Kidney epithelial cell (primary cell): ENCODE measurements around the gene CORO2B. TPM values are rescaled to one million over a fixed set of nuclear protein-coding genes. Genes with fewer than 3 reads are reported as not detected.

Source experiments
- DNase-seq: peaks from one replicate; pipeline ENCODE4 v3.0.0-alpha.2; 2010; ENCODE audit warnings: low read depth
- H3K27me3 ChIP-seq: 2 replicates; pipeline ENCODE4 v1.6.0; 2011; ENCODE audit warnings: low read length; ENCODE audit not compliant: control insufficient read depth, insufficient read depth
- H3K36me3 ChIP-seq: 2 replicates; pipeline ENCODE4 v1.5.1; 2011; ENCODE audit warnings: low read length; ENCODE audit not compliant: control insufficient read depth, insufficient read depth
- H3K4me3 ChIP-seq: 2 replicates; pipeline ENCODE4 v1.5.1; 2011; ENCODE audit warnings: low read depth, mild to moderate bottlenecking, control low read depth, low read length
- total RNA-seq: library from RNA; depleted of rRNA; stranded (reverse); fragments of >200 nt; gene quantifications from 2 replicates; pipeline ENCODE4 v1.2.3, GENCODE V29; 2015
- TF ChIP-seq, protein P1 (sequence below): IDR thresholded peaks from 2 replicates; pipeline ENCODE4 v1.5.1; 2011; ENCODE audit warnings: mild to moderate bottlenecking, moderate library complexity, low read length, control low read depth, inconsistent platforms; ENCODE audit not compliant: insufficient read depth, poor library complexity, severe bottlenecking

Gene CORO2B
- total RNA-seq, 1 donor from 2014 or later: 19.8 TPM

DNA sequence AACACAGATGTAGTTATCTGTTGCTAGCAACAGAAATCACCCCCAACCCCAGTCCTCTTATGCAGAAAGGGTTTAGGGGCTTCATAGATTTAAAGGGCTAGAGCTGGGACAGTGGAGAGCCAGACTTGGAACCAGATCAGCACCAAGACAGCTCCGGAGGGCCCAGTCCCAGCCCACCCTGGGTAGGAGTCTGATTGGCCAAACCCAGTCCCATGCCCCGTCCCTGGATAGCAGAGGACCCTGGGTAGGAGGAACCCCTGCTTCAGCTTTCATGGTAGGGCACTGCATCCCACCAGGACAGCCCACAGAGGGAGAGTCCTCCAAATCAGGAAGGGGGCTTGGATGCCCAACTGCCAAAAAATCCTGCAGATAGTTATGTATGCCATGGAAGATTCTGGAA, 103.0 kb downstream of the CORO2B start:
- Histone ChIP-seq H3K4me3 (no peak overlapping the region), H3K36me3 (no peaks in the 10 kb centered on the region), H3K27me3 (no peaks in the 10 kb centered on the region)
- DNase-seq: no peak
- TF ChIP-seq, protein P1, sequence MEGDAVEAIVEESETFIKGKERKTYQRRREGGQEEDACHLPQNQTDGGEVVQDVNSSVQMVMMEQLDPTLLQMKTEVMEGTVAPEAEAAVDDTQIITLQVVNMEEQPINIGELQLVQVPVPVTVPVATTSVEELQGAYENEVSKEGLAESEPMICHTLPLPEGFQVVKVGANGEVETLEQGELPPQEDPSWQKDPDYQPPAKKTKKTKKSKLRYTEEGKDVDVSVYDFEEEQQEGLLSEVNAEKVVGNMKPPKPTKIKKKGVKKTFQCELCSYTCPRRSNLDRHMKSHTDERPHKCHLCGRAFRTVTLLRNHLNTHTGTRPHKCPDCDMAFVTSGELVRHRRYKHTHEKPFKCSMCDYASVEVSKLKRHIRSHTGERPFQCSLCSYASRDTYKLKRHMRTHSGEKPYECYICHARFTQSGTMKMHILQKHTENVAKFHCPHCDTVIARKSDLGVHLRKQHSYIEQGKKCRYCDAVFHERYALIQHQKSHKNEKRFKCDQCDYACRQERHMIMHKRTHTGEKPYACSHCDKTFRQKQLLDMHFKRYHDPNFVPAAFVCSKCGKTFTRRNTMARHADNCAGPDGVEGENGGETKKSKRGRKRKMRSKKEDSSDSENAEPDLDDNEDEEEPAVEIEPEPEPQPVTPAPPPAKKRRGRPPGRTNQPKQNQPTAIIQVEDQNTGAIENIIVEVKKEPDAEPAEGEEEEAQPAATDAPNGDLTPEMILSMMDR: no peak

DNA sequence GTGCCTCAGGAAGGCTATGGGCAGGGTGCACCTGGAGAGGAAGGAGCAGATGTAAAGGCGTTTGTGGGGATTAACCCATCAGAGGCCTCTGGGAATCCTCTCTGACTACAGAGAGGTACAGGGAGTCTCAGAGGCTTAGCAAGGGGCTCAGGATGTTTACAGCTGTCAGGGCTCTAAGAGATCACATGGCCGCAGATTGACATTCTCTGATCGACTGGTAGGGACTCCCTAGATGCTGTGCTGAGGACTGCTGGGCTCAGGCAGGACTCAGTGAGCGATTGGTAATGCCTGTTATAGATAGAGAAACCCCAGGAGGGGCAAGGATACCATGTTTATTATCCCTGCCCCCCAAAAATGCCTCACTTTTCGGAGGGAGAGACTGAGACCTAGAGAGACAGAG, 103.5 kb downstream of the CORO2B start:
- Histone ChIP-seq H3K36me3 (no peaks in the 10 kb centered on the region), H3K4me3 (no peak overlapping the region), H3K27me3 (no peaks in the 10 kb centered on the region)
- TF ChIP-seq, protein P1: no peak
- no peak for DNase-seq

DNA sequence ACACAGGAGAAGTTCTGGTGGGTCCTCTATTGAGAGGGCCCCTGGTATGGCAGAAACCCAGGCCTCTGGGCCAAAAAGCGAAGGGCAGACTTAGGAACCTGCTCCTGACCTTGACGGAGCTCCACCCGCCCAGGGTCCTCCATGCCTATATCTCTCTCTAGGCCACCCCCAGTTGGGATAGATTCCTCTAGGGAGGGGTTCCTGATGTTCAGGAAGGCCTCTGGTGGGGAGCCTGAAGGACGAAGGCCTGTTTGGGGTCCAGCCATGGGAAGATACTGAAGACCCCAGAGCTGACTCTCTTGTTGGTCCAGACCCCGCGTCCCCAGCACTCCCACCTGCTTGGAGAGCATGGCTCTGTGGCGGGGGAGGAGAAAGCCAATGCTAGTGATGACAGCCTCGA, 104.2 kb downstream of the CORO2B start:
- Histone ChIP-seq H3K4me3 (no peak overlapping the region), H3K36me3 (no peaks in the 10 kb centered on the region), H3K27me3 (no peaks in the 10 kb centered on the region)
- TF ChIP-seq, protein P1: no peak
- no peak for DNase-seq

DNA sequence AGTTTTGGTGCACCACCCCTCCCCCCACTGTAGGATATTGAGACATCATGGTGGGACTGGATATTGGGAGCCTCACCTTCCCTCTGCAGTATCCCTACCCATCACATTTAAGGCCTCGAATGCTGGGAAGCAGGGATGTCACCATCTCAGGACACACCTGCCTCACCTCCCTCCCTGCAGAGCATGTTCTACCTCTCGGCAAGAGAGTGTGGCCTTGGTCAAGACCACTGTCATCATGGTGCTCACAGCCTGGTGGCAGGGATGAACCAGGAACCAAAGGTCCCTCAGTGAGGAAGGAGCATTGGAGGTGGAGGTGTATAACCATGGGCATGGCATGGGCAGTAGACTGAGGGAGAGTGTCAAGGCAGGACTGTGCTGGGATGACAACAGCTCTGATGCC, 104.8 kb downstream of the CORO2B start:
- H3K4me3 ChIP-seq: no peak overlapping the region
- TF ChIP-seq, protein P1: no peak
- no peaks in the 10 kb centered on the region for H3K27me3 ChIP-seq
- no peaks in the 10 kb centered on the region for H3K36me3 ChIP-seq
- DNase-seq: no peak

DNA sequence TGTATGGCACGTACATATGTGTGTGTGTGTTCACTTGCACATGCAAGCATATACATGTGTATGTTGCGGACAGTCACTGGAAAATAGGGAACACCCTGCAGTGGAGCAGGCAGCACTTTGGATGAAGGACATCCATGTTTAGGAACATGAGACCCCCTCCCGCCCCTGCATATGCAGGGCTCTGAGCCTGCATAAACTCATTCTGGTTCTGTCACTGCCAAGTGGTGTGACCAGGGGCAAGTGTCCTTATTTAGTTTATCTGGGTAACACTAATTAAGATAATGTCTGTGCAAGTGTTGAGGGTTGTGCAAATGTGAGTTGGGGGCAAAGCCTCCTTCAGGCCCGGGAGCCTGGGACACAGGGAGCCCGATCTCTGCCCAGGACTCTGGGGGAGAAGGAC, 105.7 kb downstream of the CORO2B start:
- Histone ChIP-seq H3K36me3 (no peaks in the 10 kb centered on the region), H3K4me3 (no peak overlapping the region), H3K27me3 (no peaks in the 10 kb centered on the region)
- no peak for DNase-seq
- TF ChIP-seq, protein P1: no peak

DNA sequence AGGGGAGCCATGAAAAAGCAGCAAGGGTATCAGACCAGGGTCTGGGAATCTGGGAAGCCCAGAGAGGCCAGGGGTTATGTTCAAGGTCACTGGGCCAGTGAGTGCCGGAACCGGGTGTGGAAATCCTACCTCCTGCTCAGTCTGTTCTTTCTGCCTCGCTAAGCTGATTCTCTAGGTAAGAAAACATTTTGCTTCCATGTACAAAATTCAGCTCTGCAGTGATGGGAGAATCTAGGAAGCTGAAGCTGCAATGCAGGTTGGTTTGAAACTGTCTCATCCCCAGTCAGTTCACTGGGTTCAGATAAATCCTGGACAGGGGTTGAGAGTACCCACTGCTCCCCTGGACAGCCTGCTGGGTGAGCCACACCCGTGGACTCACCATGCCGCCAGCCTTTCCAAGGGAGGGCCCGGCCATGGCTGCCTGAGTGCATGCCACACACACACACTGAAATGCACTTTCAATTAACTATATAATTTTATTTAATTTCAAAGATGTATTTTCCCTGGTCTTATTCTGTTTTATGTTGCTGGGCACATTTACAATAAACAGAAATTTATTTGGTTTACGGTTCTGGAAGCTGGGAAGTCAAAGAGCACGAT, 108.4 kb downstream of the CORO2B start:
- Histone ChIP-seq H3K4me3 (no peak overlapping the region), H3K36me3 (no peaks in the 10 kb centered on the region), H3K27me3 (no peaks in the 10 kb centered on the region)
- no peak for DNase-seq
- TF ChIP-seq, protein P1: no peak
